Mucosa of rectum (tissue), 2 donors: ENCODE data around the gene NOL4L.

Experiments
- H3K27ac ChIP-seq, 2 donors: one replicate each; pipeline ENCODE4 v1.7.0; 2013; ENCODE audit warnings: inconsistent platforms in 2 of 2, low read depth in 2 of 2, low read length in 2 of 2
- H3K27me3 ChIP-seq, 2 donors: one replicate each; pipeline ENCODE4 v1.7.0; 2013; ENCODE audit warnings: low read length in 2 of 2; ENCODE audit not compliant: control insufficient read depth in 2 of 2, insufficient read depth in 2 of 2
- H3K36me3 ChIP-seq, 2 donors: one replicate each; pipeline ENCODE4 v1.7.0; 2013; ENCODE audit warnings: low read length in 2 of 2; ENCODE audit not compliant: control insufficient read depth in 2 of 2, insufficient read depth in 2 of 2
- H3K4me1 ChIP-seq, 2 donors: one replicate each; pipeline ENCODE4 v1.7.0; 2013; ENCODE audit warnings: low read length in 2 of 2, mild to moderate bottlenecking in 1 of 2; ENCODE audit not compliant: control insufficient read depth in 2 of 2, insufficient read depth in 2 of 2
- H3K4me3 ChIP-seq, 2 donors: one replicate each; pipeline ENCODE4 v1.7.0; 2013; ENCODE audit warnings: low read length in 2 of 2
- H3K9ac ChIP-seq, 2 donors: one replicate each; pipeline ENCODE4 v1.7.0; 2013; ENCODE audit warnings: low read length in 2 of 2, low read depth in 1 of 2, mild to moderate bottlenecking in 1 of 2
- H3K9me3 ChIP-seq, 2 donors: one replicate each; pipeline ENCODE4 v1.7.0; 2013; ENCODE audit warnings: low read length in 2 of 2; ENCODE audit not compliant: control insufficient read depth in 2 of 2
- donor health status: healthy.
- donor health status: Normal muscosa, but diverticular disease.

The NOL4L gene

DNA sequence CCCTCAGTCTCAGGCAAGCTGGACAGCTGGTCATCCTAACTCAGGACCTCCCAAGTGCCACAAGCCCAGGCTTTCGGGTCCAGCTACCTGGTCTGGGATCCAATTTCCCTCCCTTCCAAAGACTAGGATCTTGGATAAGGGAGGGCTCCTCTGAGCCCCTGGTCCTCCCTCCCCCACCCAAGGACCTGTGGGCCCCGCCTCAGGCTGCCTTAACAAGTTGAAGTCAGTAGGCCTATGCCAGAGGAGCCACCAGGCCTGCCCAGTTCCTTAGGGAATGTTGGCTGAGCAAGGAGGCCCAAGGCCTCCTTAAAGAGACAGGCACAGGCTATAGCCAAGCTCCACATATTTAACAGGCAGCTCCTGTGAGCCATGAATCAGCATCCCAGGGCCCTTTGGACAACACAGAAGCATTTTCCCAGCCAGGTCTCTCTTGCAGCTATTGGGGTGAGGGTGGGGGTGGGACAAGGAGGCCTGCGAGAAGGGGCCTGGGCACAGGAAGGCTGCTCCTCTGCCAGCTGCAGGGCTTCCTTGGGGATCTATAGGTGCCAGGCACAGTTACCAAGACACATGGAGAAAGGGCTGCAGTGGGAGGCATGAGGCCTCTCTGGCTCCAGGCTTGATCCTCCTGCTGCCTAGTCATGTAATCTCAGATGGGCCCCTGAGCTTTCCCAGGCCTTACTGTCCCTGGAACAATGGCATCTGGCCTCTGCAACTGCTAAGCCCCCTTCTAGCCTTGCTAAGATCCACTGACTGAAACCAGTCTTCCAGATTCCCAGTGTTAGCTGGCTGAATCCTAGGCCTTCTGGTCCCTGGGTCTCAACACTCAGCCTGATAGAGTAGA is 27.4 kb upstream of the NOL4L start:
- Histone ChIP-seq H3K9ac (no peak overlapping the region), H3K4me1 (no peaks in the 10 kb centered on the region), H3K9me3 (no peaks in the 10 kb centered on the region), H3K27me3 (no peaks in the 10 kb centered on the region), H3K36me3 (no peaks in the 10 kb centered on the region), H3K27ac (no peak overlapping the region), H3K4me3 (no peak overlapping the region)

DNA sequence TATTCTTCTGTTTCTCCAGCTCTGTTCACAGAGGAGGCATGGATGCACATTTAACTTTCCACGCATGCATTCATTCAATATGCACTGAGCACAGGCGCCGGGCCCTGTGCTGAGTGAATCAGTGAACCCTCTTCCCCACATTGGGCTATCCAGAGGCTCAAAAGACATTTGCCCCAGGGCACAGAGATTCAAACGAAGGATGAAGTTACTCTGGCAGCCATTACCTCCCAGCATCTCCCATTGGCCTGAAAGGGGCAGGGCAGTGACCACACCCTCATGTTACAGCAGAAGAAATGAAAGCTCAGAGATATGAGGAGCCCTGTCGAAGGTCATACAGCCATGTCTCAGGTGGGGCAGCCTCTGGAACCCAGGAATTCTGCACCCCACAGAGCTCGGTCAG is 26.7 kb upstream of the NOL4L start:
- Histone ChIP-seq H3K9ac (no peak overlapping the region), H3K9me3 (no peaks in the 10 kb centered on the region), H3K27ac (no peak overlapping the region), H3K36me3 (no peaks in the 10 kb centered on the region), H3K4me1 (no peaks in the 10 kb centered on the region), H3K4me3 (no peak overlapping the region), H3K27me3 (no peaks in the 10 kb centered on the region)

DNA sequence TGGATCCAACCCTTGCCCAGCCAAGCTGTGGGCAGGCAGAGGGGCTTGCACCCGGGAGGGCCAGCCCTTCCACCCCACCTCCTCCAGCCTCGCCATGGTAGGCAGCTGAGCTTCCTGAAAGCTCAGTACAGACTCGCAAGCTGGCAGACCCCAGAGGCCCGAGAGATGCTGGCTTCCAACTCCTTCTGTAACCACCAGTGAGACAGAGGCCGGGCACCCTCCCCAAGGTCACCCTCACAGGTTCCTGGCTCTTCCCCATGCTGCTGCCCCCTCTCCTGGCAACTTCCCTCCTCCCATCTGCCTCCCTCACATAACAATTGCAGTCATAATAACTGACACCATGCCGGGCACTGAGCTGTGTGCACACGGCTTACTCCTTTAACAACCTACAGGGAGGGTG is 26.2 kb upstream of the NOL4L start:
- Histone ChIP-seq H3K9ac (no peak overlapping the region), H3K27me3 (peaks cover 0 to 3% of the 10 kb centered on the region in 2 donors), H3K4me1 (no peaks in the 10 kb centered on the region), H3K4me3 (no peak overlapping the region), H3K9me3 (no peaks in the 10 kb centered on the region), H3K27ac (no peak overlapping the region), H3K36me3 (no peaks in the 10 kb centered on the region)

DNA sequence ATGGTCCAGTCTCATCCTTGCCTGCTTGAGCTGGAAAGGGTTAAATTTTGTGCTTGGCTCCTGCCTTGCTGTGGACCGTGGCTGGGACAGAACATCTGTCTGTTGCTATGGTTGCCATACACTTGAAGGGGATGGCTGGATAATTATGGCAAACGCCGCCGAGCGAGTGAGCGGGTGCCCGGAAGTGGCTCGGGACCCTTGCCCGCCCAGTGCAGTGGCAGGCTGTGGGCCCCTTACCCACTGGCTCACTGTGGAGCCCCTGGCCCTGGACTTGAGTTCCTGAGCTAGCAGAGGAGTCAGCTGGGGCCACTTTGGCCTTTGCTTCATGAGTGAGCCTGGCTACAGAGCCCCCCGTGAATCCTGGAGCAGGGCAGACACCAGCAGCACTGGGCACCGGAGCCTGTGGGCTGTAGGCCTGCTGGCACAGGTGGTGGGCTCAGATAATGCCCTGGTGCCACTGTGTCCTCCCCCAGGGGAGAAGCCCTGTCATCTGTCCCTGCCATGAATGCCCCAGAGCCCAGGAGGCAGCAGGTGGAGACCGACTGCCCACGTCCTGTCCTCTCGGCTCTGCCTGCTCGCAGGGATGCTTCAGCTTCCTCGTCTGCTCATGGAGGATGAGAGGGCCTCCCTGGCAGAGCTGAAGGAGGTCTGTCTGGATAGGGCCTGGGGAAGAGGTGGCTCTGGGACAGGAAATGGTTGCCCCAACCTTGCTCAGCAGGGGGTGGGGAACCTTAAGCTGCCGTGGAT is 25.5 kb upstream of the NOL4L start:
- H3K9ac ChIP-seq: no peak overlapping the region
- no peak overlapping the region for H3K4me3 ChIP-seq
- no peaks in the 10 kb centered on the region for H3K9me3 ChIP-seq
- H3K36me3 ChIP-seq: no peaks in the 10 kb centered on the region
- no peak overlapping the region for H3K27ac ChIP-seq
- peaks cover 0 to 3% of the 10 kb centered on the region in 2 donors for H3K27me3 ChIP-seq
- H3K4me1 ChIP-seq: no peaks in the 10 kb centered on the region

DNA sequence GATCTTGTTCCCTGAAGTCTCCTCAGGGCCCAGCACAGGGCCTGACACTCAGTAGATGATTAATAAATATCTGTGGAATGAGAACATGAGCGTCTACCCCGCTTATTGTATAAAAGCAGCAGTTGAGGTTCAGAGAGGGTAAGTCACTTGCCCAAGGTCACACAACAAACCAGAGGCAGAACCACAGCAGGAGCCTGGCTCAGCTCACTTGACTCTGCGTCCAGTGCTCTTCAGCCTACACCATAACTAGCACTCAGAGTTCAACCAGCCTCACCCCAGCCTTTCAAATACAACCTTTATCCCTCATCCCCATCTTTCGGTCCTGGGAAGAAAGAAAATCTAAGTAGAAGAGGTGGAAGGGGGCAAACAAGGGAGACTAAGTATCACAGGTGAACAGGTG is 24.9 kb upstream of the NOL4L start:
- Histone ChIP-seq H3K27ac (no peak overlapping the region), H3K9ac (no peak overlapping the region), H3K4me3 (no peak overlapping the region), H3K9me3 (no peaks in the 10 kb centered on the region), H3K4me1 (no peaks in the 10 kb centered on the region), H3K36me3 (no peaks in the 10 kb centered on the region), H3K27me3 (peaks cover 0 to 3% of the 10 kb centered on the region in 2 donors)

DNA sequence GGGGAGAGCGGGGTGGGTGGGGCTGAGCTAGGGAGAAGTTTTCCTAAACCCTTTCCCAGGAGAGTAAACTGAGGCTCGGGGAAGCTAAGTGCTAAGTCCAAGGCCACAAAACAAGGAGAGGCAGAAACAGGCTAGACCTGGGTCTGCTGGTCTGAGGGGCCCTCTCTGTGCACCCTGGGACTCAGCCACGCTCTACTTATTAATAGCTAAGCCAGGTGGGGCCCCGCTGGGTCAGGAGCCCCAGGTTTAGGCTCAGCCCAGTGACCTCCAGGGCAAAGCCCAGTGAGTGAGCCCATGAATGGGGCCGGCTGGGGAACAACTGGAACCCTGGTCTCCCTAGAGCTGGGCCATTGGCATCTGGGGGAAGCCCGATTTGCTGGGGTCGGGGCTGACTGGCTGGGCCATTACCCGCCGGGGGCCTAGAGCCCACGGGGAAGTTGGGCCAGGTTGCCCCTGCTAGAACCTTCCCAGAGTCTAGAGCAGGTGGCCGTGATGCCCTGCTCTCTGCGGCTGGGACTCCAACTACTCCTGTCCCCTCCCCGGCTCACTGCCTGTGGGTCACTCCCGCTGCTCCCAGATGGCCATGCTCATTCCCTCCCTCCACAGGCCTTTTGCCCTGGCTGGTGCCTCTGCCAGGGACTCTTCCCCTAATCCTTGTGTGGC is 24.1 kb upstream of the NOL4L start:
- no peaks in the 10 kb centered on the region for H3K36me3 ChIP-seq
- no peaks in the 10 kb centered on the region for H3K9me3 ChIP-seq
- H3K4me3 ChIP-seq: no peak overlapping the region
- H3K27ac ChIP-seq: no peak overlapping the region
- H3K9ac ChIP-seq: no peak overlapping the region
- H3K27me3 ChIP-seq: peaks cover 0 to 3% of the 10 kb centered on the region in 2 donors
- H3K4me1 ChIP-seq: no peaks in the 10 kb centered on the region

DNA sequence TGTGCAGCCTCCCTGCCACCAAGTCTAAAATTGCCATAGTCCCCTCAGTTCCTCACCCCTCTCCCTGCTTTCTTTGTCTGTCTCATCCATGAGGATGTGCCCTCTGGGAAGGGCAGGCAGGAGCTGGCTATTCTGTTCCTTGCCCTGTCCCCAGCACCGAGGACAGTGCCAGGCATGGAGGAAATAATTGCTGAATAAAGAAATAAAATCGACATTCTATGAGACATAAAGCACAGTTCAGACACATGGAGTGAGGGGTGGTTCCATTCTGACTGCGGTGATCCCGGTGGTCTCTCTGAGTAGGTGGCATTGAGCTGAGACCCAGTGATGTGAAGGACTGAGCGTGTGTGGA is 23.5 kb upstream of the NOL4L start:
- no peak overlapping the region for H3K4me3 ChIP-seq
- no peaks in the 10 kb centered on the region for H3K4me1 ChIP-seq
- H3K27me3 ChIP-seq: peaks cover 0 to 3% of the 10 kb centered on the region in 2 donors
- H3K9ac ChIP-seq: no peak overlapping the region
- no peaks in the 10 kb centered on the region for H3K9me3 ChIP-seq
- no peak overlapping the region for H3K27ac ChIP-seq
- no peaks in the 10 kb centered on the region for H3K36me3 ChIP-seq

DNA sequence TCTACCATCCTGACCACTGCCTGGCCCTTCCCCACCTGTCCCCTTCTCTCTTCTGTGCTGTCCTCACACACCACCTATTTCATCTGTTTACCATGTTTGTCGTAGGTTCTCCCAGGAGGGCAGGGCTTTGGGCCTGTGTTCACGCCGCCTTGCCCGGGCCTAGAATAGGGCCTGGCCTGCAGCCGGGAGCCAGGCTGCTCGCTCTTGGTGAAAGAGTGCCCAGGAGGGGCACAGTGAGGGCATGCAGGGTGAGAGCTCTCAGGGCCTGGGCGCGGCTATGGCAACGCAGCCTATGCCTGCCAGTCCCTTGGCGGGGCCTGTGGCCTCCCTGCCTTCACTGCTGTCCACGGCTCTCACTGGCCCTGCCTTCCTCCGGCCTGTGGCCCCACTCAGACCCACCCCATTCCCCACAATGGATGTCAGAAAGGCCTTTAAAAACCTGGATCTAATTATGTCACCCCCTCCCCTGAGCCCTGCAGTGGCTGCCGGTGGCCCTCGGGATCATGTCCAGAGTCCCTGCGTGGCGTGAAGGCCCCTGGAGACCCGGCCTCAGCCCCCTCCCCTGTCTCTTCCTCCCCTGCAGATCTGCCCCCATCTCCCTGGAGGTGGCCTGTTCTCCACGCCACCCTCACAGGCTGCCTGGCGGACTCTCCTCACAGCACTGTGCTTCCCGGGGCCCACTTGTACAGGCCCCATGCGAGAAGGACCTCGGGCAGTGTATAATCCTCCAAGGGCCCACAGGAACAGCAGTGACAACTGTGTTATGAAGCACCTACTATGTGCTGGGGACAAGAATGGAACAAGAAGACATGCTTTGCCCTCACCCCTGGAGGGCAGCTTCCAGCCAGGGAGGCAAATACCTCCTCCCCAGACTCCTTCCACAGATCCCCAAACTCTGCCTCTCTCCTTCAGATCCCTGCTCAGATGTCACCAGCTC is 22.9 kb upstream of the NOL4L start:
- peaks cover 0 to 3% of the 10 kb centered on the region in 2 donors for H3K27me3 ChIP-seq
- H3K27ac ChIP-seq: no peak overlapping the region
- no peaks in the 10 kb centered on the region for H3K36me3 ChIP-seq
- no peaks in the 10 kb centered on the region for H3K9me3 ChIP-seq
- no peaks in the 10 kb centered on the region for H3K4me1 ChIP-seq
- H3K9ac ChIP-seq: no peak overlapping the region
- no peak overlapping the region for H3K4me3 ChIP-seq

DNA sequence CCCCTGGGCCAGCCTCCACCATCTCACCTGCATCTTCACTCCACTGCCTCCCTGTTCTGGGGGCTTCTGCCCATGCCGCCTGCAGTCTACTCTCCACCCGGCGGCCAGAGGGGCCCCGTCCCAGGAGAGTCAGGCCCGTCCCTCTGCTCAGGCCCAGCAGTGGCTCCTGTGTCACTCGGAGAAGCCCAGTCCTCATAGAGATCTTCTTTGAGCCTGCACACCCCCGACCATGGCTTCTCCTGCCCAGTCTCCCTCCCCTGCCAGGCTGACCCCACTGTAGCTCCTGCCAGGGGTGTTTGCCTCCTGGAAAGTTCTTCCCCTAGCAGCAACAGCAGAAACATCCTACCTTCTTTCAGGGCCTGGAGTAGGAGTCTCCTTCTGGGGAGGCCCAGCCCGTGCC is 22.2 kb upstream of the NOL4L start:
- H3K27me3 ChIP-seq: peaks cover 0 to 3% of the 10 kb centered on the region in 2 donors
- H3K4me3 ChIP-seq: no peak overlapping the region
- no peak overlapping the region for H3K27ac ChIP-seq

More for the DNA sequence above, 22.2 kb upstream of the NOL4L start:
- no peaks in the 10 kb centered on the region for H3K9me3 ChIP-seq
- H3K4me1 ChIP-seq: no peaks in the 10 kb centered on the region
- no peaks in the 10 kb centered on the region for H3K36me3 ChIP-seq
- H3K9ac ChIP-seq: no peak overlapping the region
